Suprapubic skin (tissue), 4 donors: ENCODE data around the gene CHRNE. TPM values are rescaled to one million over a fixed set of nuclear protein-coding genes. Genes with fewer than 3 reads are reported as not detected.
"Not testable (repeated sequence)": the region's sequence is repeated elsewhere in the genome, so short reads cannot be mapped to it uniquely, and the experiment has no call there.

Source experiments
- DNase-seq, 2 donors: peaks; one replicate each; pipeline ENCODE4 v3.0.0-alpha.2; 2019; ENCODE audit warnings: low spot score in 2 of 2
- H3K27ac ChIP-seq: fragments of 200-600 bp; sonication (generic); one replicate; pipeline ENCODE4 v1.5.1; 2019
- H3K27me3 ChIP-seq: fragments of 200-600 bp; sonication (generic); one replicate; pipeline ENCODE4 v1.5.1; 2019
- H3K36me3 ChIP-seq: fragments of 200-600 bp; sonication (generic); one replicate; pipeline ENCODE4 v1.5.1; 2019
- H3K4me1 ChIP-seq: fragments of 200-600 bp; sonication (generic); one replicate; pipeline ENCODE4 v1.5.1; 2019
- H3K4me3 ChIP-seq: fragments of 200-600 bp; sonication (generic); one replicate; pipeline ENCODE4 v1.5.1; 2019; ENCODE audit warnings: mild to moderate bottlenecking
- H3K9me3 ChIP-seq: fragments of 200-600 bp; sonication (generic); one replicate; pipeline ENCODE4 v1.5.1; 2019
- EP300 ChIP-seq: sonication (generic); formaldehyde crosslinking; IDR thresholded peaks from one replicate; pipeline ENCODE4 v1.6.1; 2017; ENCODE audit warnings: antibody characterized with exemption
- POLR2A ChIP-seq, 2 donors: fragments of 450-650 bp; IDR thresholded peaks; one replicate each; pipeline ENCODE4 v1.6.1; 2017; ENCODE audit warnings: antibody characterized with exemption in 2 of 2, mild to moderate bottlenecking in 2 of 2, moderate library complexity in 2 of 2
- POLR2AphosphoS5 ChIP-seq, 3 donors: sonication (generic); formaldehyde crosslinking; IDR thresholded peaks; one replicate each; pipeline ENCODE4 v1.6.1; 2017; ENCODE audit warnings: antibody characterized with exemption in 3 of 3
- WGBS: methylation state at CpG from one replicate; pipeline ENCODE4 v1.1.5; 2018; 5-methylcytosine and 5-hydroxymethylcytosine counted together
- total RNA-seq, 4 donors: library from RNA; depleted of rRNA; stranded (reverse); fragments of >200 nt; gene quantifications; one replicate each; pipeline ENCODE4 v1.1.0, GENCODE V29; 2016
- TF ChIP-seq, protein P1 (sequence below), 2 donors: fragments of 200-600 bp in 1 of 2; fragments of 450-650 bp in 1 of 2; sonication (generic) in 1 of 2; IDR thresholded peaks; one replicate each; pipeline ENCODE4 v1.5.1; 2016 to 2019; ENCODE audit warnings: antibody characterized with exemption in 2 of 2, mild to moderate bottlenecking in 1 of 2, moderate library complexity in 1 of 2

CHRNE gene
- total RNA-seq, 4 donors from 2014 or later = 1.7 to 6.0 (median 2.4) TPM

DNA sequence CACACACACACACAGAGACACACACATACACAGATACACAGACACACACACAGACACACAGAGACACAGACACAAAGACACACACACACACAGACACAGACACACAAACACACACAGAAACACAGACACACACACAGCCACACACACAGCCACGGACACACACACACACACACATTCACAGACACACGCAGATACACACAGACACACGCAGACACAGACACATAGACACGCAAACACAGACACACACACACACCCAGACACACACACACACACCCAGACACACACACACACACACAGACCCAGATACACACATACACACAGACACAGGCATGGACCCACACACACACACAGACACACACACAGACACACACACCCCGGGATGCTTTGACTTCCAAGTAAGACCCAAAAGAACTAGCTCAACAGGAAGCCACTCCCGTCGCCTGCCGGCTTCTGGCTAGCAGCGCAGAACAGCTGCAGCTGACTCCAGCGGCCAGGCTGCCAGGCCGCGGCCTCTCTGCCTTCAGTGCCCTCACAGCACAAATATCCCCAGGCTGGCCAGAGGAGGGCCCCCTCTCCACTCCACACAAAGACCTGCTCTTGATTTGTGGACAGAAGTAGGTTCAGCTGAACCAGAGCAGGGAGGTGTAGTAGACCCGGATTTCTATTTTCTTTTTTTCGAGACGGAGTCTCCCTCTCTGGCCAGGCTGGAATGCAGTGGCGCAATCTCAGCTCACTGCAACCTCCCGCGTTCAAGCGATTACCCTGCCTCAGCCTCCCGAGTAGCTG is 6.0 kb upstream of the CHRNE start:
- Histone ChIP-seq H3K27me3 (no peaks in the 10 kb centered on the region), H3K9me3 (no peaks in the 10 kb centered on the region), H3K4me3 (no peak overlapping the region), H3K4me1 (peaks cover 22% of the 10 kb centered on the region), H3K27ac (peak overlapping the region; percentile 91), H3K36me3 (no peaks in the 10 kb centered on the region)
- WGBS = 14% methylated on average over 13 of the region's 20 CpGs
- peak; percentile 93 for DNase-seq
- no peak for TF ChIP-seq EP300
- TF ChIP-seq POLR2A (IDR thresholded peaks at IDR 0.05) = no peak
- TF ChIP-seq, protein P1, sequence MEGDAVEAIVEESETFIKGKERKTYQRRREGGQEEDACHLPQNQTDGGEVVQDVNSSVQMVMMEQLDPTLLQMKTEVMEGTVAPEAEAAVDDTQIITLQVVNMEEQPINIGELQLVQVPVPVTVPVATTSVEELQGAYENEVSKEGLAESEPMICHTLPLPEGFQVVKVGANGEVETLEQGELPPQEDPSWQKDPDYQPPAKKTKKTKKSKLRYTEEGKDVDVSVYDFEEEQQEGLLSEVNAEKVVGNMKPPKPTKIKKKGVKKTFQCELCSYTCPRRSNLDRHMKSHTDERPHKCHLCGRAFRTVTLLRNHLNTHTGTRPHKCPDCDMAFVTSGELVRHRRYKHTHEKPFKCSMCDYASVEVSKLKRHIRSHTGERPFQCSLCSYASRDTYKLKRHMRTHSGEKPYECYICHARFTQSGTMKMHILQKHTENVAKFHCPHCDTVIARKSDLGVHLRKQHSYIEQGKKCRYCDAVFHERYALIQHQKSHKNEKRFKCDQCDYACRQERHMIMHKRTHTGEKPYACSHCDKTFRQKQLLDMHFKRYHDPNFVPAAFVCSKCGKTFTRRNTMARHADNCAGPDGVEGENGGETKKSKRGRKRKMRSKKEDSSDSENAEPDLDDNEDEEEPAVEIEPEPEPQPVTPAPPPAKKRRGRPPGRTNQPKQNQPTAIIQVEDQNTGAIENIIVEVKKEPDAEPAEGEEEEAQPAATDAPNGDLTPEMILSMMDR (IDR thresholded peaks at IDR 0.05) = peak; percentile 78 to 80
- peak in 2 of 3 donors; percentile 37 to 51 for TF ChIP-seq POLR2AphosphoS5 (IDR thresholded peaks at IDR 0.05)

DNA sequence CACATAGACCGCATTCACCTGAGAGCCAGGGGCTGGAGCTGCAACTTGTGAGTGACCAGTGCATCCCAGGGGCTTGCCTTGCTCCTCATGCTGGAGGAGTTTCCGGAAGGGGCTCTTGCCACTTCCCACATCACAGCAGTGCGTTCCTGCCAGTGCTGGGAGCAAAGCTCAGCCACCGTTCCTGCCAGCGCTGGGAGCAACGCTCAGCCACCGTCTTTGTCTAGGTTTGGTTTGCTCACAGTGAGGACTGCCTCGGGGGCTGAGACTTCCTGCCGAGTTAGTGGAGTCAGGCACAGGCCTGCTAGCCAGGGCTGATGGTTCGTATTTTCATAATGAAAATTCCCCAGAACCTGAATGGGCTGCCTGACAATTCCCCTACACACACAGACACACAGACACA is 5.4 kb upstream of the CHRNE start:
- WGBS = 38% methylated on average over 7 of the region's 10 CpGs
- H3K36me3 ChIP-seq = no peaks in the 10 kb centered on the region
- TF ChIP-seq EP300 (no peak), POLR2A (IDR thresholded peaks at IDR 0.05) (no peak), POLR2AphosphoS5 (IDR thresholded peaks at IDR 0.05) (no peak)
- TF ChIP-seq, protein P1 (IDR thresholded peaks at IDR 0.05) = no peak
- H3K9me3 ChIP-seq = no peaks in the 10 kb centered on the region
- no peaks in the 10 kb centered on the region for H3K27me3 ChIP-seq
- peaks cover 28% of the 10 kb centered on the region for H3K4me1 ChIP-seq
- peak in 1 of 2 donors; percentile 73 for DNase-seq
- peak overlapping the region; percentile 91 for H3K27ac ChIP-seq
- no peak overlapping the region for H3K4me3 ChIP-seq

DNA sequence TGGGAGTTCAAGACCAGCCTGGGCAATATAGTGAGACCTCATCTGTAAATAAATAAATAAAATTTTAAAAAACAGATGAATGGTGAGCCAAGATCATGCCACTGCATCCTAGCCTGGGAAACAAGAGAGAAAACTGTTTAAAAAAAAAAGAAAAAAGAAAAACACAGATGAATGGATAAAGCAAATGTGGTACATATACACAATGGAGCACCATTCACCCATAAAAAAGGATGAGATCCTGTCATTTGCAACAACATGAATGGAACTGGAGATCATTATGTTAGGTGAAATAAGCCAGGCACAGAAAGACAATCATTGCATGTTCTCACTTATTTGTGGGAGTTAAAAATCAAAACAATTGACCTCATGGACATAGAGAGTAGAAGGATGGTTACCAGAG is 3.7 kb upstream of the CHRNE start:
- H3K4me3 ChIP-seq, H3K27ac ChIP-seq, H3K9me3 ChIP-seq, DNase-seq, H3K36me3 ChIP-seq, H3K27me3 ChIP-seq: not testable (repeated sequence)
- peaks cover 39% of the 10 kb centered on the region for H3K4me1 ChIP-seq

DNA sequence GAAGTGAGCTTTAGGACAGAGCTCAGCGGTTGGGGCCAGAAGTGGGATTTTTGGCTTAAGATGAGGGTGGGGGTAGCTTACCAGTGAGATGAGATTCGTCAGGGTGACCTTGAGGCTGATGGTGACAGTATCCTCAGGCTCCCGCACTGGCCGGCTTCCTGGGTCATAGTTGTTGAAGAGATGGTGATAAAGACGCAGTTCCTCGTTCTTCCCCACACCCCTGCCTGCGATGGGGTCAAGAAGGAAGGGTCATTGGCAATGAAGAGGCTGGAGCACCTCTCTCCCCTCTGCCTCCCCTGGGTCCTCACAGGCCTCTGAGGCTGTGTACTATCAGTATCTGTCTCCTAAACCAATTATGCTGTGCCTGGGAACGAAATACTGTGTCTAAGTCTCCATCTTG is 358 bp downstream of the CHRNE start:
- Histone ChIP-seq H3K4me3 (no peak overlapping the region), H3K9me3 (no peaks in the 10 kb centered on the region), H3K36me3 (no peaks in the 10 kb centered on the region), H3K27me3 (no peaks in the 10 kb centered on the region), H3K4me1 (peaks cover 45% of the 10 kb centered on the region), H3K27ac (peak overlapping the region; percentile 42)
- WGBS = 75% methylated on average over 7 of the region's 8 CpGs
- no peak for DNase-seq
- TF ChIP-seq POLR2AphosphoS5 (IDR thresholded peaks at IDR 0.05) (no peak), EP300 (no peak), POLR2A (IDR thresholded peaks at IDR 0.05) (no peak)
- TF ChIP-seq, protein P1 (IDR thresholded peaks at IDR 0.05) = no peak

DNA sequence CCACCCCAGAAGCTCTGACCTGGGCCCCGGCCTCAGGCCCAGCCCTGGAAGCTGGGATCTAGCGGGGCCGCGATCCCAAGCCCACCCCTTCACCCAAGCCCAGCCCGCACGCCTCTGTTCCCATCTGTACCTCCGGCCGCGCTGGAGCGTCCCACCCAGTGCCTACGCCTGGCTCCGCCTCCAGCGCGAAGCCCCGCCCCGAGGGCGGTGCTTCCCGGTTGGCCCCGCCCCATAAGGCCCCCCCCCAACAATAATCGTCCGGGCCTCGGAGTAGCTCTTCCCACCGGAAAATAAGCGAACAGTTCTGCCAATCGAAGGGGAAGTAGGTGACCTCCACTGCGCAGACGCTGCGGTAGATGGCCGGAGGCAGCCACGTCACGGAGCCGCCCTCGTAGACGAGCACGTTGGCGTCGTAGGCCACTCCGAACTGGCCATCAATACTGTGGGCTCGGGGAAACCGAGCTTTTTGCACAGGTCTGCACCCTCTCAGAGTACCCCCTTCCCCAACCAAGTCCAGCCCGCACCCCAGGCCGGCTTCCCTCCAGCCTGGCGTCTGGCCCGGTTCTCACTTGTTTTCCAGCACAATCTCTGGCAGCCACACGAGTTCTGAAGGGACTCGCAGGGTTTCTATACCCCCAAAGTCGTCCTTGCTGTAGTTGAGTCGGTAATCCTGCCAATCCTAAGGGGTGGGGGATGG is 1.1 kb downstream of the CHRNE start:
- Histone ChIP-seq H3K4me3 (peak overlapping the region; percentile 63), H3K27me3 (no peaks in the 10 kb centered on the region), H3K9me3 (no peaks in the 10 kb centered on the region), H3K27ac (peak overlapping the region; percentile 42), H3K36me3 (peaks cover 5% of the 10 kb centered on the region), H3K4me1 (peaks cover 45% of the 10 kb centered on the region)
- WGBS = 63% methylated on average over 25 of the region's 48 CpGs
- peak in 1 of 2 donors; percentile 12 for TF ChIP-seq POLR2A (IDR thresholded peaks at IDR 0.05)
- TF ChIP-seq, protein P1 (IDR thresholded peaks at IDR 0.05) = no peak
- peak in 1 of 2 donors; percentile 75 for DNase-seq
